Measurements from ENCODE around the gene VPS72.

Gene VPS72

GRCh38 chr1:151193856-151194255, 3.9 kb upstream of the VPS72 start:
- TF ChIP-seq POLR2AphosphoS5 (IDR thresholded peaks at IDR 0.05; ENCODE audit: low read depth, low read length) (no peak), TAF1 (IDR thresholded peaks at IDR 0.05; ENCODE audit: borderline replicate concordance, insufficient read depth, low read length) (no peak), REST (IDR thresholded peaks at IDR 0.05; ENCODE audit: insufficient read depth in 1 of 2, low read depth in 2 of 2, low read length in 2 of 2) (no peak), SIN3A (IDR thresholded peaks at IDR 0.05; ENCODE audit: borderline replicate concordance, insufficient read depth, low read length) (no peak), FOXP2 (optimal IDR thresholded peaks at IDR 0.05; ENCODE audit: borderline replicate concordance, extremely low read depth, extremely low read length, insufficient read depth) (no peak)

- TF ChIP-seq FOXP2 (optimal IDR thresholded peaks at IDR 0.05; ENCODE audit: borderline replicate concordance, extremely low read depth, extremely low read length, insufficient read depth) (no peak), REST (IDR thresholded peaks at IDR 0.05; ENCODE audit: insufficient read depth in 1 of 2, low read depth in 2 of 2, low read length in 2 of 2) (no peak), SIN3A (IDR thresholded peaks at IDR 0.05; ENCODE audit: borderline replicate concordance, insufficient read depth, low read length) (no peak)
Measured at GRCh38 chr1:151193304-151193703, 3.3 kb upstream of the VPS72 start.

GRCh38 chr1:151192047-151192446, 2.0 kb upstream of the VPS72 start:
- no peak for TF ChIP-seq SIN3A (IDR thresholded peaks at IDR 0.05; ENCODE audit: borderline replicate concordance, insufficient read depth, low read length)
- TF ChIP-seq POLR2AphosphoS5 (IDR thresholded peaks at IDR 0.05; ENCODE audit: low read depth, low read length) = no peak
- TF ChIP-seq FOXP2 (optimal IDR thresholded peaks at IDR 0.05; ENCODE audit: borderline replicate concordance, extremely low read depth, extremely low read length, insufficient read depth) = no peak
- TF ChIP-seq REST (IDR thresholded peaks at IDR 0.05; ENCODE audit: insufficient read depth in 1 of 2, low read depth in 2 of 2, low read length in 2 of 2) = no peak
- TF ChIP-seq TAF1 (IDR thresholded peaks at IDR 0.05; ENCODE audit: borderline replicate concordance, insufficient read depth, low read length) = no peak

- TF ChIP-seq POLR2AphosphoS5 (IDR thresholded peaks at IDR 0.05; ENCODE audit: low read depth, low read length) (no peak), TAF1 (IDR thresholded peaks at IDR 0.05; ENCODE audit: borderline replicate concordance, insufficient read depth, low read length) (no peak), SIN3A (IDR thresholded peaks at IDR 0.05; ENCODE audit: borderline replicate concordance, insufficient read depth, low read length) (no peak), REST (IDR thresholded peaks at IDR 0.05; ENCODE audit: insufficient read depth in 1 of 2, low read depth in 2 of 2, low read length in 2 of 2) (no peak)
Measured at GRCh38 chr1:151187205-151187604, 2.8 kb downstream of the VPS72 start.

- TF ChIP-seq FOXP2 (optimal IDR thresholded peaks at IDR 0.05; ENCODE audit: borderline replicate concordance, extremely low read depth, extremely low read length, insufficient read depth) = no peak
- TF ChIP-seq TAF1 (IDR thresholded peaks at IDR 0.05; ENCODE audit: borderline replicate concordance, insufficient read depth, low read length) = no peak
- no peak for TF ChIP-seq POLR2AphosphoS5 (IDR thresholded peaks at IDR 0.05; ENCODE audit: low read depth, low read length)
- no peak for TF ChIP-seq SIN3A (IDR thresholded peaks at IDR 0.05; ENCODE audit: borderline replicate concordance, insufficient read depth, low read length)
- TF ChIP-seq REST (IDR thresholded peaks at IDR 0.05; ENCODE audit: insufficient read depth in 1 of 2, low read depth in 2 of 2, low read length in 2 of 2) = no peak
Measured at GRCh38 chr1:151184211-151184610, 5.8 kb downstream of the VPS72 start.

Measured in PFSK-1 (cell line).